GM21390 (cell line): ENCODE data around the gene VSIG10L2.
"Not testable (repeated sequence)": the region's sequence is repeated elsewhere in the genome, so short reads cannot be mapped to it uniquely, and the experiment has no call there.

Experiments used
- ATAC-seq: cut with Tn5 transposase; IDR thresholded peaks from one replicate; pipeline ENCODE4 v1.9.1; 2021; ENCODE audit not compliant: unreplicated experiment

The VSIG10L2 gene

GRCh38 chr11:125959511-125959910, 13.7 kb downstream of the VSIG10L2 start:
- ATAC-seq = no peak

DNA sequence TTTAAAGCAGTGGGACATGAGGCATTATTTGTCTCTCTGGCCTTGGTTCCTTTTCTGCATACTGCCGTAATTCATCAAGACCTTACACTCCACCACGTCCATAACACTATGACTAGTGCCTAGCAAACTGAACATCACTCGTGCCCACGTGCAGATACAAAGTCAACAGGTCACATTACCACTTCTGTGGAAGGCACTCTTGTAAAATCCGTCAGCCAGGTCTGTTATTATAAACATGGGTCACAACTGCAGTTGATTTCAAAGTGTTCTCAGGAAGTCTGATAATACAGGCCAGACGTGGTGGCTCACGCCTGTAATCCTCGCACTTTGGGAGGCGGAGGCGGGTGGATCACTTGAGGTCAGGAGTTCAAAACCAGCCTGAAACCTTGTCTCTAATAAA, 14.1 kb downstream of the VSIG10L2 start:
- ATAC-seq = no peak

DNA sequence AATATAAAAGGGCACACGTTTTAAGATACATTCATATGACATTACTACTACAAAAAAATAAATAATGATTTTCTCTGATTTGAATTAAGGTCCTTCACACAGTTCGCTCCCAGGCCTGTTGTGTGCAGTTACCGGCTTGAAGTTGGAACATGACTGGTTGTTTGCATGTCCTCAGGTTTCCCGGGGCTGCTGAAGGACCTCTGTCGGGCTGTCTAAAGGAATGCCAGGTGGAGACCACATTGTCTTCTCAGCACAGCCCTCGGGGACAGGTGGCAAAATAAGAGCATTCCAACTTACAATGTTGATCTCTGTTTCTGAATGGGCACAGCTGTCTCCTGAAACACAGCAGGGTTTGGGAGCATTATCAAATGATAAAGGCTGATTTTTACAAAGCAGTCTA, 14.9 kb downstream of the VSIG10L2 start:
- ATAC-seq = no peak

- no peak for ATAC-seq
These were observed 21.7 kb downstream of the VSIG10L2 start for GRCh38 chr11:125967515-125967914.

GRCh38 chr11:125968354-125968753, 22.5 kb downstream of the VSIG10L2 start:
- no peak for ATAC-seq

DNA sequence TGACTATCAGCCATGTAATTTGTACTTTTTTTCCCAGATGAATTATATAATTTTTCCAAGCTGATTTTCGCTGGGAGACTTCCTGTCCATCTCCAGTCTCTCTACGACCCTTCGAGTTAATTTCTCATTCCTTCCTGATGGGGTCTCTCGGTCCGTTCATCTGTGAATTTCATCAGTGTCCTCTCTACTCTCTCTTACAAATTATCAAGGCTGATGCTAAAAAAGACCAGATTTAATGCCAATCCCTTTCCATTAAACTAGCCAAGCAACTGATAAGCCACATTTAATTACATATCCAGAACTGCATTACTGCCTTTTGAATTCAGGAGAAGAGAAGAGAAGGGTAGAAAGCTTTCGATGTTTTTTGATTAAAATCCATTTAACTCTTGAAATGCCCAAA, 25.8 kb downstream of the VSIG10L2 start:
- ATAC-seq = no peak

DNA sequence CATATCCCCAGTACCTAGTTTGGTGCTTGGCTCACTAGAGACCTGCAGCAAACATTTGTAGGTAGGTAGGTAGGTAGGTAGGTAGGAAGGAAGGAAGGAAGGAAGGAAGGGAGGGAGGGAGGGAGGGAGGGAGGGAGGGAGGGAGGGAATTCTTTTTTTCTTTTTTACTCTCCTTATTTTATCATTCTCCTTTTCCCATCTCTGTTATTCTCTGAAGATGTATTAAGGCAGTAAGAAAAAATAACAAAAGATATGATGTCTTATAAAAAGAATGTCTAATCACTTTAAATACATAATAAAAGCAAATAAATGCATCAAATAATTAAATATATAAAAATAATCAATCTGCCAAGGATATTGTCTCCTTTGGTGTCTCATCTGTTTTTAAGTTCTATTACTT, 28.4 kb downstream of the VSIG10L2 start:
- no peak for ATAC-seq

GRCh38 chr11:125975634-125976033, 29.8 kb downstream of the VSIG10L2 start:
- no peak for ATAC-seq

DNA sequence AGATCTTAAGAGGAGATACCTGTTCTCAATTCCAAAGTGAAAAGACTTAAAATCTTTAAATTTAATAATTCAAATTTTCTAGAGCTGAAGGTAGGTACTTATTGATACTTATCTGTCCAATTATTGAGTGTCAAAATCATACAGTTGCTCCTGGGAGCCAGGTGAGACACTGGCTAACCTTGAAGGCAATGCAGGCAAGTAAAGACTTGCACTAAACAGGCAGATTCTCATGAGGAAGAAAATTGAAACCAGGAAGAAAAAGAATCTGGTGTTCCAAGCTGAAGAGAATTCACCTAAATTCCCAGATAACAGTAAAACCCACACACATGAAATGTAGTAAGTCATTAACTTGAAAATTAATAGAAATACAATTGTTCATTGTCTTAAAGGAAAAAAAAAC, 30.3 kb downstream of the VSIG10L2 start:
- no peak for ATAC-seq

GRCh38 chr11:125977333-125977732, 31.5 kb downstream of the VSIG10L2 start:
- no peak for ATAC-seq

GRCh38 chr11:125978181-125978716, 32.4 kb downstream of the VSIG10L2 start:
- no peak for ATAC-seq

DNA sequence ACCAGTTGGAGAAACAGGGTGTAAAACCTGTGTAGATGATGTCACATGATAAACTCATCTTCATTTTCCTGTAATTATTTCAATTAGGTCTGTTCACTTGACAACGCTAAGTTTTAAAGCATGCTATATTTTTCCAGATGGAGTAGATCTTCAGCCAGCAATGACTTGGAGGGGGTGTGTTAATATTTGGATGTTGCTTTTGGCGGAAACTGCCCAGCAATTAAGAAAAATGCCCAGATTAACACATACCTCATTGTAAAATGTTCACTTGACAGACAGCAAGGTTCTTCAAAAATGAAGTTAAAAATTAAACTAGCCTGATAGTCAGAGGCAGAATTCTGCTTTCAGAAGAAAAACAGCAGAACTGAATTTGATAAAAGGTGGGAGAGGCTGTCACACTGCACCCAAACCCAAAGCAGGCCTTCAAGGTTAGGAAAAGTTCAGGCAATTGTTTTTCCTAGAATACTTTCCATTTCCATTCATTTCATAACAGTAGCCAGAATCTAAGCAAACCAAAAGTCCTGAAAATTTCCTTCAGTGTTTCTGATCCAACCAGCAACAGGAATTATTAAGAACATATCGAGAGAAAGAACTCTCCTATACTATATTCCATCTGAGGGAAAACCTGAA, 33.0 kb downstream of the VSIG10L2 start:
- no peak for ATAC-seq

DNA sequence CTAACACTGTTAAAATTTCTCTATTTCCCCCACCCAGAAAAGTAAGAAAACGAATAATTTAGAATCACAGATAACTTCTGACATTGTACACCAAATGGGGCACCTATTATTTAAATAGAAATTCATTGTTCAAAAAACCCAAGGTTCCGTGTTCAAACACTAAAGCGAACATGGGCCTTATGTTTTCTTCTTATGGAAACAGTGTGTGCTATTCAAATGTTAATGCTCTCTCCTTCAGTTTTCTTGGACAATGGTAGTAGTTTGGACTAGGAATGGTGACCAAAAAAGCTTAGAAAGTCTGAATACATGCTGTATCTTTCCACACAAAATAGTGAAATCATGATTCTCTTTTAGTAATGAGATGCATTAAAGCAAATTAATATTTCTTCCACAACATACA, 33.7 kb downstream of the VSIG10L2 start:
- no peak for ATAC-seq

GRCh38 chr11:125980436-125980835, 34.6 kb downstream of the VSIG10L2 start:
- ATAC-seq = no peak

GRCh38 chr11:125982348-125982730, 36.5 kb downstream of the VSIG10L2 start:
- ATAC-seq = no peak

- ATAC-seq = not testable (repeated sequence)
These were observed 40.1 kb downstream of the VSIG10L2 start for GRCh38 chr11:125985956-125986355.

DNA sequence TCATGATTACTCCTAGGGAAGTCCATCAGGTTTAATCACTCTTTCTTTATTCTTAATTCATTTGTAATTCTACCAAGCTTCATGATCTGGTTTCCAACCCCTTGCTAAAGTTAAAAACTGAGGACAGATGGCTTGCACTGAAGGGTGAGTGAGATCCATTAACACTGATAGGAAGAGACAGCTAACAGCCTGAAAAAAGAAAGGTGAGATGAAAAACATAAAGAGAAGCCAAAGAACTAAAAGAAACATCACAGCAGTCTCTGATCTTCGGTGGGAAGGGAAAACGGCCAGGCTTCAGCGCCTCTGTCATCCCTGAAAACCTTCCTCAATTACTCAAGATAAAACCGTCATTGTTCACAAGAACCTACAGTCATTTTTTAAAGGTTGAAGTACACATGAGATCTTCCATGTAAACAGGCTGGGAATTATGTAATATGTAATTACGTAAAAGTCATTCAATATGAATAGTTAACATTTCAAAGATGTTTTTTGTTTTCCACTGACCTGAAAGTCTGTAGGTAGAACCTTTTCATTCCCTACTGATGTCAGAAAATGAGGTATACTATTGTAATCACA, 41.3 kb downstream of the VSIG10L2 start:
- ATAC-seq = no peak

DNA sequence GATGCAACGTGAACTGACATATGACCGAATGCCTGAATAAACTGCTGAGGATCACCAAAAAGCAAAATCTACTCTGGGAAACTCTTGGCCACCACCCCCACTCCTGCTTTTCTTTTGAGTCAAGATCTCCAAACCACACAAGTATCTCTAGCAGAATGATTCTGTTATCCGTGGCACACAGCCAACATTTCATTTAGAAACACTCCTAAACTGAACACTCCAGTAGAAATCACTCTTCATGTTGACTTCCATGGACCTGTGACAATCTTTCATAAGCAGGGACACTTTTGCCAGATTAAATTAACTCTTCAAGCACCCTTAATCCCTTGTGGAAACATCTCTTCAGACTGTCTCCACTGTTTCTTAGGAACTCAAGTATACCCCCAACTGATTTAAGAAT, 44.4 kb downstream of the VSIG10L2 start:
- ATAC-seq = no peak

- ATAC-seq = no peak
These were observed 47.0 kb downstream of the VSIG10L2 start for GRCh38 chr11:125992893-125993292.

DNA sequence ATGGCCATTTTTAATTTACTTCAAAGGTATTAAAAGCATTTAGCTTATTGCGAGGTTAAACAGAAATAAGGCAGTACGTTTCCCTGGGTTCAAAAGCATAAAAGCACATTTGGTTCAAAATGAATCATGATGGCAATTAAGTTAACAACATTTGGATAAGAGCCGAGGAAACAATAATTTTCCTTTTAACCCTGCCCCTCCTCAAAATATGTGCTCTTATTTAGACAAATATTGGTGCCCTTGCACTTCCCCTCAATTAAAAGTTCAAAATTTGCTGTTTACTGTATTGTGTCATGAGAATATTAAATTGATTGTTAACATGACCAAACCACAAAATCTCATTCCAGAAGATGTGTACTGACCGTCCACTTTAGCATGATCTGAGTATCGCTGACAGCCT, 48.7 kb downstream of the VSIG10L2 start:
- ATAC-seq = no peak

GRCh38 chr11:125995313-125995712, 49.5 kb downstream of the VSIG10L2 start:
- ATAC-seq = peak; percentile 90

DNA sequence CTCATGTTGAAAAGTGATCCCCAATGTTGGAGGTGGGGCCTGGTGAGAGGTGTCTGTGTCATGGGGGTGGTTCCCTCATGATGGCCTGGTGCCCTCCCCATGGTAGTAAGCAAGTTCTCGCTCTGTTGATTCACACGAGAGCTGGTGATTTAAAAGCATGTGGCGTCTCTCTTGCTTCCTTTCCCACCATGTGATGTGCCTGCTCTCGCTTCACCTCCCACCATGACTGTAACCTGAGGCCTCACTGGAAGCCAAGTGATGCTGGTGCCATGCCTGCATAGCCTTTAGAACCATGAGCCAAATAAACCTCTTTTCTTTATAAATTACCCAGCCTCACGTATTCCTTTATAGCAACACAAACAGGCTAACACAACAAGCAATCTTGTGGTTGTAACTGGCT, 52.4 kb downstream of the VSIG10L2 start:
- ATAC-seq = no peak
